ENCODE measurements around the gene ANKRD37.

Gene ANKRD37, protein sequence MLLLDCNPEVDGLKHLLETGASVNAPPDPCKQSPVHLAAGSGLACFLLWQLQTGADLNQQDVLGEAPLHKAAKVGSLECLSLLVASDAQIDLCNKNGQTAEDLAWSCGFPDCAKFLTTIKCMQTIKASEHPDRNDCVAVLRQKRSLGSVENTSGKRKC

DNA sequence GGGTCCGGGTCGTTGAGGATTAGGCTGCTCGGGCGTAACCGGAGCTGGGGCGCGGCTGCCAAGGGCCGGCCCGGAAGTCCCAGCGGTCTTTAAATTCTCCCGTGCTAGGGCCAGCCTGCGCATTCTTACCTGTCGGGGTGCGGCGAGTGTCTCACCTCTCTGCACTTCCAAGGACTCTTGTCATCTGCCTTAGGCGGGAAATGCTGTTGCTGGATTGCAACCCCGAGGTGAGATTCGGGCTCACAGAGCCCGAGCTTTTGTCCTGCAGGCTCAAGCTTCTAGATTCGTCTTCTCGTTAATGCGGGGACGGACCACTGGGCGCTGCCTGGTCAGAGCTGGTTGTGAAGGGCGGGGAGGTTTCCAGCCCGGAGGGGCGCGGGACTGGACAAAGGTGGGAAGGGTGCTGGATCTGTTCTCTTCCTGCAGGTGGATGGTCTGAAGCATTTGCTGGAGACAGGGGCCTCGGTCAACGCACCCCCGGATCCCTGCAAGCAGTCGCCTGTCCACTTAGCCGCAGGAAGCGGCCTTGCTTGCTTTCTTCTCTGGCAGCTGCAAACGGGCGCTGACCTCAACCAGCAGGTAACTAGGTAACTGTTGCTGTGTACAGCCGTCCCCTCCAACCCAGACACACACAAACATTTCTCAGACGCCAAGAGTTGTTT is at the start of gene ANKRD37:
Gene ANKRD37 (plus strand): TSS at position 118 of the 662 bp plus-strand sequence. CDS start 83 bp downstream, at position 201.
- peak within 1 kb of the TSS; percentile 92 for H3K9ac ChIP-seq (ENCODE audit: low read length)
- no peak for DNase-seq (ENCODE audit: low read depth)
- peak within 1 kb of the TSS; percentile 93 for H3K4me3 ChIP-seq (ENCODE audit: low read length)
- H3K4me1 ChIP-seq (ENCODE audit: control insufficient read depth, insufficient read depth, low read length) = peaks cover 19% of the 10 kb centered on the region
- no peaks in the 10 kb centered on the region for H3K9me3 ChIP-seq (ENCODE audit: control insufficient read depth, low read length)
- no peaks in the 10 kb centered on the region for H3K27me3 ChIP-seq (replicated peaks; ENCODE audit: control insufficient read depth, insufficient read depth, low read length)
- H3K36me3 ChIP-seq (ENCODE audit: control insufficient read depth, insufficient read depth, low read length, severe bottlenecking) = peaks cover 28% of the 10 kb centered on the region

DNA sequence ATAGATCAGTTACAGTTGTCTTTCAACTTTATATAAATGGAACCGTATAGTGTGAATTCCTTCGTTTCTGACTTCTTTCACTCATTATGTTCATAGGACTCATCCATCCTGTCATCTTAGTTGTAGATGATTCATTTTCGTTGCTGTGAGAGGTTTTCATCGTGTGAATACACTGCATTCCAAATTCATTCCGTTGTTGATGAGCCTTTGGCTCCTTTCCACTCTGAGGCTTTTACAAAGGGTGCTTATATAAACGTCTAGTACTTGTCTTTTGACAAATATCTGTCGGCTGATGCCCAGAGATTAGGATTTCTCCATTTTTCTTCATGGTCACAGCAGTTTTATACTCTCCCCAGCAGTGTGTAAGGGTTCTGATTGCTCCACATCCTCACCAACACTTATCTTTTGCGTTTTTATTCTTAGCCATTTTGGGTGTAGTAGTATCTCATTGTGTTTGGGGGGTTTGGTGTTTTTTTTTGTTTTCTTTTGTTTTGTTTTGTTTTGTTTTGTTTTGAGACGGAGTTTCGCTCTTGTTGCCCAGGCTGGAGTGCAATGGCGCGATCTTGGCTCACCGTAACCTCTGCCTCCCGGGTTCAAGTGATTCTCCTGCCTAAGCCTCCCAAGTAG is 49.6 kb upstream of the ANKRD37 start:
- Histone ChIP-seq H3K9ac (ENCODE audit: low read length) (no peak overlapping the region), H3K9me3 (ENCODE audit: control insufficient read depth, low read length) (no peaks in the 10 kb centered on the region), H3K27me3 (replicated peaks; ENCODE audit: control insufficient read depth, insufficient read depth, low read length) (no peaks in the 10 kb centered on the region), H3K4me1 (ENCODE audit: control insufficient read depth, insufficient read depth, low read length) (peaks cover 19% of the 10 kb centered on the region), H3K4me3 (ENCODE audit: low read length) (no peak overlapping the region), H3K36me3 (ENCODE audit: control insufficient read depth, insufficient read depth, low read length, severe bottlenecking) (peaks cover 31% of the 10 kb centered on the region)
- DNase-seq (ENCODE audit: low read depth) = no peak

DNA sequence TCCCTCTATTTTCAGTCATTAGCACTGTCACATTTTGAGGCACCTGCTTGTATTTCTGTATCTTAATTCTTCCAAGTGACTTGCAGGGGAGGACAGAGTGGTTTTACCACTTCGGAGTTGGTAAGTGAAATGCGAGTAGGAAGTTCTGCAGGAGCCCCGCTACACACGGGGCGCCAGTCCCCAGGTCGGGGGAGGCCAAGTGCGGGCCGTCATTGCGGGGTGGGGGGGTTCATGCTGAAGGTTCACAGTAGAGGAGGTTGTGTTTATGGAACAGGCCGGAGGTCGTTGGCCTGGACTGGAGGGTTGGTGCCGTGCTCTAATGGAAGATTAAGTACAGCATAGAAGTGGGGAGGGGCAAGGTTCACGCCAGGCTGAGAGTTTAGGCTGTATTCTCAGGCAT is 45.0 kb upstream of the ANKRD37 start:
- peaks cover 1% of the 10 kb centered on the region for H3K4me1 ChIP-seq (ENCODE audit: control insufficient read depth, insufficient read depth, low read length)
- no peaks in the 10 kb centered on the region for H3K9me3 ChIP-seq (ENCODE audit: control insufficient read depth, low read length)
- peaks cover 40% of the 10 kb centered on the region for H3K36me3 ChIP-seq (ENCODE audit: control insufficient read depth, insufficient read depth, low read length, severe bottlenecking)
- no peak overlapping the region for H3K4me3 ChIP-seq (ENCODE audit: low read length)
- H3K9ac ChIP-seq (ENCODE audit: low read length) = no peak overlapping the region
- no peaks in the 10 kb centered on the region for H3K27me3 ChIP-seq (replicated peaks; ENCODE audit: control insufficient read depth, insufficient read depth, low read length)
- DNase-seq (ENCODE audit: low read depth) = no peak

DNA sequence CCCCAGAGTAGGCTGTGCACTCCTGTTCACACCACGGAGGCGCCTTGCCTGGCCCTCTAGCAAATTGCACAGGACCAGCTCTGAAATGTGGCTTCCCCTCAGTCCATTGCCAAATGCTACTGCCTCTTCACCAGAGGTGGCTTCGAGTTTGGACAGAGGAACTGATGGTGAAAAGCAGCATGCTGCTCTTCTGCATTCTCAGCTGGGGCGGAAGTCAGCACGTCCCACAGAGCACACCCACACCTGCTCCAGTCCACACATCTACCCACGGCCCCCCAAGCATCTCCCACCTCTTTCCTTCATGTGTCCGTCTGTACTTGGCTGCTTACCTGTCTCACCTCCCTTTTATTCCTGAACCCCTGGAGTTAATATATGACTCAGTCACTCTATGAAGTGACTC is 44.4 kb upstream of the ANKRD37 start:
- H3K9me3 ChIP-seq (ENCODE audit: control insufficient read depth, low read length) = no peaks in the 10 kb centered on the region
- no peak overlapping the region for H3K4me3 ChIP-seq (ENCODE audit: low read length)
- DNase-seq (ENCODE audit: low read depth) = no peak
- no peaks in the 10 kb centered on the region for H3K27me3 ChIP-seq (replicated peaks; ENCODE audit: control insufficient read depth, insufficient read depth, low read length)
- peaks cover 35% of the 10 kb centered on the region for H3K36me3 ChIP-seq (ENCODE audit: control insufficient read depth, insufficient read depth, low read length, severe bottlenecking)
- no peak overlapping the region for H3K9ac ChIP-seq (ENCODE audit: low read length)
- H3K4me1 ChIP-seq (ENCODE audit: control insufficient read depth, insufficient read depth, low read length) = peaks cover 7% of the 10 kb centered on the region

DNA sequence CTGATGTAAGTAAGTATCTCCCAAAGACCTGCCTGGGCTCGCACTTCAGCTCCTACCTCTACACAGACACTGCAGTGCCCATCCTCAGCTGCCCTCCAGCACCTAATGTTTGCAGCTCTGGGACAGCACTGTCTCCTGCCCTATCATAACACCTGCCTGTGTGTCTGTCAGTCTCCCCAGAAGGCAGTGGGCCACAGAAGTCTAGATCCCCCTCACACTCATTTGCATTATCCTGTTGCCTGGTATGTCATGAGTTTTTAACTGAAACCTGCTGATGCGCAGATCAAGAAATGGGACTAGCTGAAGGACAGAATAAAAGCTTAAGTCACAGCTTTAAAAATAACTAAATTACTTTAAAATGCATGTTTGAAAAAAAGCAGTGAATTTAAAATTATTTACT is 43.9 kb upstream of the ANKRD37 start:
- Histone ChIP-seq H3K27me3 (replicated peaks; ENCODE audit: control insufficient read depth, insufficient read depth, low read length) (no peaks in the 10 kb centered on the region), H3K9ac (ENCODE audit: low read length) (no peak overlapping the region), H3K4me3 (ENCODE audit: low read length) (no peak overlapping the region), H3K9me3 (ENCODE audit: control insufficient read depth, low read length) (no peaks in the 10 kb centered on the region), H3K36me3 (ENCODE audit: control insufficient read depth, insufficient read depth, low read length, severe bottlenecking) (peaks cover 35% of the 10 kb centered on the region), H3K4me1 (ENCODE audit: control insufficient read depth, insufficient read depth, low read length) (peaks cover 11% of the 10 kb centered on the region)
- DNase-seq (ENCODE audit: low read depth) = no peak

DNA sequence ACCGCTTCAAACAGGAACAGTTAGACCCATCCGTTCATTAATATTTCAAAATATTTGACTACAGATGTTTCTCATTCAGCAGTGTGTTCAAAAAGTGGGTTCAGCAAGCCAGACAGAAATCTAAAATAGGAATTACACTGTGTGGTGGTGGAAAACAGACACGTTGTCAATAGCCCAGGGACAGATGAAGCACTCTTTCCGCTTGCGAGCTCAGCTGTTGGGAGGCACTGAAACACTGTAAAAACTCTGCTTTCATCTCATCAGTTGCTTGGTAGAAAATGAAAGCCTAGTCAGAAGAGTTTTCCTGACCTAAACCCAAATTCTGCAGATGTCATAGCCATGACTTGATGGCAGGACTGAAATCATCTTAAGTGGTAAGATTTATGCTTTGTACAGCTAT is 39.4 kb upstream of the ANKRD37 start:
- Histone ChIP-seq H3K4me3 (ENCODE audit: low read length) (peak overlapping the region; percentile 55), H3K36me3 (ENCODE audit: control insufficient read depth, insufficient read depth, low read length, severe bottlenecking) (peaks cover 26% of the 10 kb centered on the region)
- no peak for DNase-seq (ENCODE audit: low read depth)

DNA sequence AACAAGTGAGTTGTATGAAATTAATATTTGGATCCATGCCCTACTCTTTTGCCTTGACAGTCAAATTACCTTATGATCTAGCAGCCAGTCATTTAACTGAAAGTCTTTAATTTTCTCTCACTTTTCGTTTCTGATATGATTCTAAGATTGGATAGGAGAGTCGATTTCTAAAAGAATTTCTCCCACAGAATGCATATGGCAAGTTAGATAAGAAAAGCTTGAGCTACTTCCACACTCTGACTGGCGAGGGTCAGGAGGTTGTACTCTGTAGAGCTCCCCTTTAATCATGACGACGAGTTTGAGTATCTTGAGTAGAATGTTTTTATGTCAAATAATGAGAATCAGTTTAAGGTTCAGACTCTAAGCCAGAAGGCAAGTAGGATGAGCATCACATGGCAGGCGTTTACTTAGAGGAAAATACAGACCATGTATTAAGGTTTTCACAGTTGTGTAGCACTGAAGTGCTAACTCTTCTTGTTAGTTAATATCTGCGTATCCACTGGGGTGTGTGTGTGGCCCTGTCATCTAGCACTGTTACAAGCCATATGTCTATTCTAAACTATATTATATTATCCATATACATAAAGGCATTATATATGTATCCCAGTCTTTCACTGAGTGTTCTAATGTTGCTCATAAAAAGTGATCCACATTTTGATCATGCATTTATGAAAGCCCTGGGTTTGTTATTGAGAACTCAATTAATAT is 38.8 kb upstream of the ANKRD37 start:
- Histone ChIP-seq H3K4me3 (ENCODE audit: low read length) (peak overlapping the region; percentile 55), H3K27me3 (replicated peaks; ENCODE audit: control insufficient read depth, insufficient read depth, low read length) (no peaks in the 10 kb centered on the region), H3K36me3 (ENCODE audit: control insufficient read depth, insufficient read depth, low read length, severe bottlenecking) (peaks cover 22% of the 10 kb centered on the region), H3K4me1 (ENCODE audit: control insufficient read depth, insufficient read depth, low read length) (peaks cover 24% of the 10 kb centered on the region), H3K9me3 (ENCODE audit: control insufficient read depth, low read length) (no peaks in the 10 kb centered on the region), H3K9ac (ENCODE audit: low read length) (peak overlapping the region; percentile 53)
- DNase-seq (ENCODE audit: low read depth) = no peak

More for the DNA sequence above, 39.4 kb upstream of the ANKRD37 start:
- H3K9me3 ChIP-seq (ENCODE audit: control insufficient read depth, low read length) = no peaks in the 10 kb centered on the region
- peaks cover 24% of the 10 kb centered on the region for H3K4me1 ChIP-seq (ENCODE audit: control insufficient read depth, insufficient read depth, low read length)
- H3K27me3 ChIP-seq (replicated peaks; ENCODE audit: control insufficient read depth, insufficient read depth, low read length) = no peaks in the 10 kb centered on the region
- peak overlapping the region; percentile 53 for H3K9ac ChIP-seq (ENCODE audit: low read length)

DNA sequence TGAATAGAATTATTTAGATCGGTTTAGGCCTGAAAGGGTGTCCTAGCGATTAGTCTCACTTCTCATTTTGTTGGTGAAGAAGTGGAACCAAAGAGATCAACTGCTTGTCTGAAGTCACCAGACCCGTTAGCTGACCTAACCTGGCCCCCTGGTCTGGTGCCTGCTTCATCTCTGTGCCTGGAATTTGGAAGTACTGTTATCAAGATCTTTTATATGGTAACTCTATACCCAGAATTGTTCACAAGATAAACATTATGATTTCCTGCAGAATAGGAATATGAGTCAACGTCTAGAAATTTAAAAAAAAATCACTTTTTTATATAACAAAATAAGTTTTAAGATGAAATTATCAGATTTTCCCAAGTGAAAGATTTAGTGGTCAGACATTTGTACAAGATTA is 38.1 kb upstream of the ANKRD37 start:
- peaks cover 24% of the 10 kb centered on the region for H3K36me3 ChIP-seq (ENCODE audit: control insufficient read depth, insufficient read depth, low read length, severe bottlenecking)

DNA sequence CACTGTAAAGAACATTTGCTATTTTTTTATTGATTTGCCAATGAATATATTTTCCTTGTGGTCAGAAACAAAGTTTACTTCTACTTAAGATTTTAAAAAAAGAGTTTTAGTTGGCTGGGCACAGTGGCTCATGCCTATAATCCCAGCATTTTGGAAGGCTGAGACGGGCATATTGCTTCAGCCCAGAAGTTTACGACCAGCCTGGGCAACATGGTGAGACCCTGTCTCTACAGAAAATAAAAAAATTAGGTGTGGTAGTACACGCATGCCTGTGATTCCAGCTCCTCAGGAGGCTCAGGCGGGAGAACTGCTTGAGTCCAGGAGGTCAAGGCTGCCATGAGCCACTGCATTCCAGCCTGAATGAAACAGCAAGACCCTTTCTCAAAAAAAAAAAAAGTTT is 37.7 kb upstream of the ANKRD37 start:
- Histone ChIP-seq H3K9ac (ENCODE audit: low read length) (peak overlapping the region; percentile 13), H3K27me3 (replicated peaks; ENCODE audit: control insufficient read depth, insufficient read depth, low read length) (no peaks in the 10 kb centered on the region), H3K4me3 (ENCODE audit: low read length) (no peak overlapping the region), H3K4me1 (ENCODE audit: control insufficient read depth, insufficient read depth, low read length) (peaks cover 24% of the 10 kb centered on the region), H3K36me3 (ENCODE audit: control insufficient read depth, insufficient read depth, low read length, severe bottlenecking) (peaks cover 23% of the 10 kb centered on the region), H3K9me3 (ENCODE audit: control insufficient read depth, low read length) (no peaks in the 10 kb centered on the region)
- DNase-seq (ENCODE audit: low read depth) = peak; percentile 47

More for the DNA sequence above, 38.1 kb upstream of the ANKRD37 start:
- no peaks in the 10 kb centered on the region for H3K9me3 ChIP-seq (ENCODE audit: control insufficient read depth, low read length)
- H3K9ac ChIP-seq (ENCODE audit: low read length) = no peak overlapping the region
- H3K4me1 ChIP-seq (ENCODE audit: control insufficient read depth, insufficient read depth, low read length) = peaks cover 24% of the 10 kb centered on the region
- DNase-seq (ENCODE audit: low read depth) = peak; percentile 79
- no peak overlapping the region for H3K4me3 ChIP-seq (ENCODE audit: low read length)
- H3K27me3 ChIP-seq (replicated peaks; ENCODE audit: control insufficient read depth, insufficient read depth, low read length) = no peaks in the 10 kb centered on the region

DNA sequence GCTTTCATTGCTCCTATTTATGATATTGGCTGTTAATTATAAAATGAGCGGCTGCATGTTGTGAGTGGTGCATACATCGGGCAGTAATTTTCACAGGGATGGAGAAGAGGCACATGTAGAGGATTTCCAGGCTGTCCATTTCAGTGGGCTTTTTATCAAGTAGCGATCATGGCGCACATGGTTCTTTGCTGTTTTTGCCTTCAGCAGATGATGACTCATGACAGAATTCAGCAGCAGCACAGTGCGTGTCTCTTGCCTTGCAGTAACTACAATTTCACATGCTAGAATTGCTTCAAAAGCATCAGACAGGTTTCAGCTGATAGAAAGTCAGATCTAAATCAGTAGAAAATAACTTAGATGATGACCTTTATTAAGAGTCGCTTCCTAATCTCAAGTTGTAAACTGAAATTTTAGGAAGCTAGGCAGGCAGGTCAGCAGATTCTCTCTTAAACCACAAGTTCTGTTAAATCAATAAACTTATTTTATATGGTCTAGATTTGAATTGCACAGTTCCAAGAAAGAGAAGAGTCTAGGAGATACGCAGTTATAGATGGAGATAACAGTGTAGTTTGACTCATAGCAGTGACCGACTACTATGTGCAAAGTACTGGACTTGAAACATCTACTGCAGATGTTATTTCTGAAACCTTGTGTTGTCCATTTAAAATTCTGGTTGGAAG is 36.7 kb upstream of the ANKRD37 start:
- H3K4me3 ChIP-seq (ENCODE audit: low read length) = no peak overlapping the region

DNA sequence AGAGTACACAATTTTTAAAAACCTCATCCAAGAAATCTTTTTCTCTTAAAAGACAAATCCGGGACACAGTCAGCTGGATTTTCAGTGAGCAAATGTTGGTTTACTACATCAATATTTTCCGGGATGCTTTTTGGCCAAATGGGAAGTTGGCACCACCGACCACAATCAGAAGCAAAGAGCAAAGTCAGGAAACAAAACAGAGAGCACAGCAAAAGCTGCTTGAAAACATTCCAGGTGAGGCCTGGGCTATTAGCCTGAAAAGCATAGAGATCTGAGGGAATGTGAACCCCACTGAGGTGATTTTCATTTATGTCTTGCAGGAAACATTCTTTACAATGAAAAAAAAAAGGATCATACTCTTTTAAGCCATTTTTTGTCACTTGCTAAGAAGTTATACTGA is 34.8 kb upstream of the ANKRD37 start:
- Histone ChIP-seq H3K9me3 (ENCODE audit: control insufficient read depth, low read length) (no peaks in the 10 kb centered on the region), H3K9ac (ENCODE audit: low read length) (no peak overlapping the region), H3K36me3 (ENCODE audit: control insufficient read depth, insufficient read depth, low read length, severe bottlenecking) (peaks cover 16% of the 10 kb centered on the region), H3K4me1 (ENCODE audit: control insufficient read depth, insufficient read depth, low read length) (peaks cover 21% of the 10 kb centered on the region), H3K4me3 (ENCODE audit: low read length) (no peak overlapping the region), H3K27me3 (replicated peaks; ENCODE audit: control insufficient read depth, insufficient read depth, low read length) (no peaks in the 10 kb centered on the region)
- no peak for DNase-seq (ENCODE audit: low read depth)

More for the DNA sequence above, 36.7 kb upstream of the ANKRD37 start:
- Histone ChIP-seq H3K4me1 (ENCODE audit: control insufficient read depth, insufficient read depth, low read length) (peaks cover 24% of the 10 kb centered on the region), H3K9me3 (ENCODE audit: control insufficient read depth, low read length) (no peaks in the 10 kb centered on the region), H3K9ac (ENCODE audit: low read length) (no peak overlapping the region), H3K27me3 (replicated peaks; ENCODE audit: control insufficient read depth, insufficient read depth, low read length) (no peaks in the 10 kb centered on the region), H3K36me3 (ENCODE audit: control insufficient read depth, insufficient read depth, low read length, severe bottlenecking) (peaks cover 13% of the 10 kb centered on the region)
- peak; percentile 64 for DNase-seq (ENCODE audit: low read depth)
